IPS DF 19.7 (cell line): ENCODE measurements around the gene GNG12.

Experiments used
- DNase-seq: peaks from one replicate; pipeline ENCODE4 v3.0.0-alpha.2; 2013; ENCODE audit warnings: low read depth, low spot score

GNG12 gene

DNA sequence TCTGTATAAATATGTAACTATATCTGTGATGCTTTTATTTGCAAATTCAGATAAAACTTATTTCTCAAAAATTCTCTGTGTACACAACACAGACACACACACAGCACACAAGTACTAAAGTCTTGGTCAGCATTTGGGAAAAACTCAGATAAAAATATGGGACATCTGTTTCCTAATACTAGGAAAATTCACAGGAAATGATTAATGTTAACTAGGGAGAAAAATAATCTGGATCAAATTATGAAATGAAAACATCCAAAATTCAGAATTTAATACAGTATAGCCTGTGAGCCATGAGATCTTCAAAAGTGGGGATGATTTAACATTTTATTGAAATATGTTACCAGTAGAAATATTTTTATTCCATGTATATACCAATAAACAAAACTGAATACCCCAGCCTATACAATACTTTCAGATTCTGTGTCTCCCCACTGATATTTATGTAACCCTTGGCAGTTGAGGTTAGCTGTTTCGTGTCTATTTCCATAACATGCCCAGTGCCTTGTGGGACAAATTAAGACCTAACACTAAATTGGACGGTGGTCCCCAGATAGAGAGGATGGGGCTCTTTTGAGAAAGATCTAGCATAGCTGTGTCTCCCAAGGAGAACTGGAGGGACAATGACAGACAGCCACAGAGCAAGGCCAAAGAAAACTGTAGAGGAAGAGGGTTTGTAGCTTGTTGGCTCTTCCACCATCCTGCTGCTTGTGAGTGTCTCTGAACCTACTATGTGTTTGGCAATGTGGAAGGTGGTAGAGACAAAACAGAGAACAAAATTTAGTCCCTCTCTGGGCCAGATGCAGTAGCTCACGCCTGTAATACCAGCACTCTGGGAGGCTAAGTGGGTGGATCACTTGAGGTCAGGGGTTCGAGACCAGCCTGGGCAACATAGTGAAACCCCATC, 47.2 kb downstream of the GNG12 start:
- no peak for DNase-seq

DNA sequence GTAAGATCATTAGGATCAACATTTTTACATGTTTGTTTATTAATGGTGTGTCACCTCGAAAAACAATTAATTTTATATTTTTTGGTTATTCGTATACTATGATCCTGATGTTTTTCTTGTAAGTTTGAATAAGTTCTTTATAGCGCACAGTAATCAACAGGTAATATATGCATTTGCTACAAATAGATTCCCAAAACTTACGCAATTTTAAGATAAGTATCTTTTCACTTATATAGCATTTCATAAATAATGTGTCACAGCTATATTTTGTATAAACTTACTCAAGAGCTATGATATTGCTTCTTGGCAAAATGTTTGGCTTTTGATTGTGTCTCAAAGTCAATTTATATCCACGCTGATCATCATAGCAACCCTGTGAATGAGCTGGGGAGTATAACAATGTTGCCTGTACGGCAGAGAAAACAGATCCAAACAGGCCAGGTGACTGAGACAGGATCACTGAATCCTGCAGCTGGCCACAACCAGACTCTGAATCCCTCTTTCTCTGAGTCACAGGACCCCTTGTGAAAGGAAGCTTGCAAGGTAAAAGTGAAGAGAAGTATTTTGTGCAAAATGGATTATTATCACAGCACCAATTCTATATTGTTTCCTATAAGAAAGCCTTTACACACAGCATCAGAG, 48.6 kb downstream of the GNG12 start:
- no peak for DNase-seq

DNA sequence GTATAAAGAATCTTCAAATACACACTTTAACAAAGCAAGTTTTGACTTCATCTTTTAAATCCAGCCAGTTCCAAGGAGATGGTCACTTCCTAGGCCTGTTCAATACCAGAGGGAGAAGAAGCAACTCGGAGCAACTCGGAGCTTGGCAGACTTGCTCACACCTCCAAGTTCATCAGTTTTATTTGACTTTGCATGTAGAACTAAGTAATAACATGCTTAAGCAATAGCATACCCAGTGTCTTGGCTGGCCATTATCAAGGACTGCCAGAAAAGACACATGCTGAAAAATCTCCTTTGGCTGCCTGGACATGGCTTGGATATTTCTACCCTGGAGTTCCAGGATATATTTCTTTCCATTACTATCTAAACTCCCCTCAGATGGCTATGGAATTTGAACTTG, 52.6 kb downstream of the GNG12 start:
- DNase-seq = no peak

DNA sequence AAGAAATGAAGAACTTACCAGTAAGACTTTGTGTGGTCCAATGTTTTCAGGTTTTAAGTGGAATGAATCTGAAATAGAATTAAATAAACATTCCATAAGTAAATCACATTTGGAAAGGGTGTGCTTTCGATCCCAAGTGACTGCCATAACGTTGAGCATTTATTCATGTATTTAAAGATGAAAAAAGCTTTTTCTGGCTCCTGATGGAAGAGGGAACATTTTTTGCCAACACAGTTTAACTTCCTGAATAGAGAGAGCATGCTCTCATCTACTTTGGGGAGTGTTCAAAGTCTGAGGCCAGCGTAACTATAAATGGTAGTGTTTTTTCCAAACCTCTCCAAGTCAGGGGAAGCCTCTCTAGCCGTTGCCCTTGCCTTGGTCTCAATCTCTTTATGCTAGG, 55.8 kb downstream of the GNG12 start:
- no peak for DNase-seq

DNA sequence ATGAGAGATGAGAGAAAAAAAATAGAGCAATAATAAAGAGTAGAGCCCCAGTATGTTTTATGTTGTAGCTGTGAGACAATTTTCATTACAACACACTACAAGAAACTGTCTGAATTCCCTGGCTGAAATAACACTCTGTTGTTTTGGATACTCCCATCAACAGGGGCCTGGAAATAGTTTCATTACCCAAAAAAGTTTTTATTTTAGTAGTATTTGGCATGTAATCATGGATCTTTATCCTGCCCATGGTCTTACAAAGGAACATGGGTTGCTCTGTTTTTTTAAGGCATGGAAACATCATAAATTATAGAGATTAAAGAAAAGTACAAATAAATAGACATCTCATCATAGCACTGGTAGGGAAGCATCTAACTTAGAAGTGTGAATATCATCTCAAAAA, 56.3 kb downstream of the GNG12 start:
- no peak for DNase-seq

DNA sequence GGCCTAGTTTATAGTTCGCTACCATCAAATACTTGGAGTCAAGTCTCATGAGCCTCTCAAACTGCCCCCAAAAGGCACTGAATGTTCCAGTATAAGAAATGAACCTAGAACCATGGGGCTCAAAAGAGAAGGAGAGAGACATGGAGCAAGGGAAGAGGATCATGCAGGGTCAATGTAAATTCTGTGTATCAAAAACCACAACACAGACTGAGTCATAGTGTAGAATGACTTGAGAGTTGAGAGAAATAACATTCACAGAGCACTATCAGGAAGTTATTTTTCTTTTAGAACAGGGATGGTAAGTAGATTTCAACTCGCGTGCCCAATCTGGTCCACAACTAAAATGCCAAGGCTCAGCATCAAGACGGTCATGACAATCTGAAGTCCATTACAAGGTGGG, 59.8 kb downstream of the GNG12 start:
- no peak for DNase-seq

DNA sequence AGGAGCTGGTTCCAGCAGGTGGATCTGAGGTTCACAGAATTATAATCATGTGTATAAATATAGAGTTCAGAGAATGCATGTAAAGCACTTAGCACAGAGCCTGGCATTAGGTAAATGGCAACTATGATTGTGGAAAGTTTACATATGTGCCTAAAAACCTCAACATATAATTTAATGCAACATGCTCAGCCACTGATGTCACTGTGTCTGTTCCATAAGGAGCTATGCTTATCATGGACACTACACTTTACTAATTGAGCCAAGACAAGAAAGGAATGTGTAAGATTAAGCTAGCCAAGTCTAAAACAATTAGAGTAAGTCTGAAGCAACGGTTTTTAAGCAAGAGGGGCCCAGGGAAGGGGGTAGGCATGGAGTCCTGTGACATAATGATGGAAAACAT, 61.5 kb downstream of the GNG12 start:
- no peak for DNase-seq

DNA sequence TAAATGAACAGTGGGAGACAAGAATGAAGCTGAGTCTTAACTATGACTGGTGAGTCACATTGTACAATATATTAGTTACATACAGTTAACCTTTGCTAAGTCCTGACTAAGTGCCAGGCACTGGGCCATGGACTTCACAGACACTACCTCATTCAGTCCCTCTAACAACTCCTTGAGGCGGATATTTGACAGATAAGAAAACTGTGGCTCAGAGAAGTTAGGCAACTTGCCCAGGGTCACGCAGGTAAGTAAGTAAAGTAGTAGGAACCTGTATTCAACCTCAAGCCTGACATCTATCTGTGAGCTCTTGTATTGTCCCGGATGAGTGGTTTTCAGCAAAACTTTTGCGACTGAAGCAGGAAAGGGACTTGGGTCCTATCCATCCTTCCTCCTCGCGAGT, 62.1 kb downstream of the GNG12 start:
- DNase-seq = no peak

DNA sequence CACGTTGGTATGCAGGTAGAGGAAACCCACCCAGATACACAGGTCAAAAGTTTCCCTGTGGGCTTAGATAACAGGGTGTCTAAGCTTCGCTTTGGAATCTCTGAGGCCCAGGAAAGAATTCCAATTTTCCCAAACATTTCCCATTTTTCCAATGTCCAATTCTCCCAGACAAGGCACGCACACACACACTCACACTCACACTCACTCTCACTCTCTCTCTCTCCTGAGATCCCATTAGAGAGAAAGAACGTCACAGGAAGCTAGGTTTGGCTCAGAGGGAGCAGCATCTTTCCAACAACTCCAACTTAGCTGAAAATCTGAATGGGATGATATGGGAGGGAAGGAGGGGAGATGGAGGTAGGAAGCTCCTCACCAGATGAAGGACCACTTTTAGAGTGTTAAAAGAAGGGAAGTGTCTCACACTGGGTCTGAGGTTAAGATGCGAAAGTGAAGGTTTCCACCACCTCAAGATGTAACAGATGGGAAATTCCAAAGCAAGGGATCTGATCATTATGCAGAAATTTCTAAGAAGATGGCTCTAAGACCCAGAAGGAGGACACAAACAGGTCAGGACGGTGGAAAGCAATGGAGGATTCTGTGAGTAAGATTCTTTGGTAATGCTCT, 63.5 kb downstream of the GNG12 start:
- no peak for DNase-seq

DNA sequence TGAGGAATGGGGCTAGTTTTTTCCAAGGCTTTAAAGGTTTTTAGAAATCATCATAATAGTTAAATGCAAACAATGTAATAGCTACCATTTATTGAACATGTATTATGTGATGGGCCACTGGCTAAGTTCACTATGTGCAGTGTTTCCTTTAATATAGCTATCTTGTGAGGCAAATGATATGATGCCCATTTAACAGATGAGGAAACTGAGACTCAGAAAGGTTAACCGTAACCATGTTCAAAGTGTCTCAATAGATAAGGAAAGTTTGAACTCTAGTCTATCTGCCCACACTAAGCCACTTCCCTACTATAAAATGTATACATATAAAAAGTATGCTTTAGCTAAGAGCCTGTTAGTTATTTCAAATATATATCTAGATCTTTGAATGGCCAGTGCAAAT, 64.8 kb downstream of the GNG12 start:
- no peak for DNase-seq

DNA sequence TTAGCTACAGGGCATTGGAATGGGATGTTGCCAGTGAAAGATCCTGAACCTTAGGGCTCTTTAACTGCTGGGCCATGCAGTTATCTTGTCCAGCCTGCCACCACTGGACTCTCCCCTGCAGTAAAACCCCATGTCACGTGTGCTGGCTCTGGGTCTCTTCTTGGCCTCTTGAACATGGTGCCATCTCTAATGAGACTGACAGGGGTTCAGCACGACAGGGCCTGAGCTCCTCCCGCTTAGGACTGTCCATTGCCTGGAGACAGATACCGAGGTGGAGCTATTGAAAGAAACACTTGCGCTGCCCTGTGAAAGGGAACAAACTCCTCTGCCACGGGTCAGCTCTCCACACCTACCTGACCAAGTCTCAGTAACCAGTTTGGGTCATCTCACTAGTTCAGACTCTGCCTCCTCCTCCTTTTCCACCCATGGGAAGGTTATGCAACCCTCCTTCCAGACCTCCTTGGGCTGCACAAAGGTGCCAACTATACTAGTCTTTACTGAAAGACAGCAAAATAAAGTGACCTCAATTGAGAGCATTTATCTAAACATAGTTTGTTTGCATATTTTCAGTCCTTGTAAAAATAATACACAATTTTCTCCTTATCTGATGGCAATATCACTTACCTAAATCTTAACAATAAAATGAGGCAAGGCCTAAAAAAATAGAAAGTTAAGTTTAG, 66.0 kb downstream of the GNG12 start:
- no peak for DNase-seq

DNA sequence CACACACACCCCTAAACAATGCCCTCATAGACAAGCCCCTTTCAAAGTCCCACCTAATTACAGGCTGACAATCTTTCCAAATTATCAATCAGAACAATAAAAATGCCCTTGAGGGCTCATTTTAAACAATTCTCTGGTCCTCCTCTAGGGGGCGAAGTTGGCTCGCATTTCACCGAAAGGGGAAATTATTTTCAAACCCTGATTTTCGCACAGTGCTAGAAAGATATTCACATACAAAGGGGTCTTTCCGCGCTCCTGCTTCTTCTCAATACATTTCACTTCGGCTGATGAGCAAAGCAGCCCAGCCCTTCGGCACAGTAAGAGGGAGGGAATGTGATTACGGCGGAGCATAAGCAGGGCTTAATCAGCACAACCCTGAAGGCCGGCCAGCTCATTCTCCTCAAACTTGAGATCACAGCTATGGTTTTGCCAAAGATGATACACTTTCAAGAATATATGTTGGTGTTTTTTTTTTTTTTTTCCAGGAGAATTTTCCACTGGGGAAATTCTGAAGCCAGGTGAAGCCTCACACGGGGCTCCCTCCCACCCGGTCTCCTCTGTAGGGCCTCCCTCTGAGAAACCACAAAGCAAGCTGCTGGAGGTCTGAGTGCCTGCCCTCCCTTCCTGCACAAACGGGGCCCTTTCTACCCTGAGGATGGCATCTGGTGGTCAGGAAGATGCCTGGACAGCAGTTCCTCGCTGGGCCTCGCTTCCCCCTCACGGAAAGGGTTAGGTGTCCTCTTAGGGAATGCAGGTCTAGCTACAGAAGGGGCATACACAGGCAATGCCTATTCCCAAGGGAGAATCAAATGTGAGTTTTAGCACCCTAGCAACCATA, 66.9 kb downstream of the GNG12 start:
- no peak for DNase-seq

DNA sequence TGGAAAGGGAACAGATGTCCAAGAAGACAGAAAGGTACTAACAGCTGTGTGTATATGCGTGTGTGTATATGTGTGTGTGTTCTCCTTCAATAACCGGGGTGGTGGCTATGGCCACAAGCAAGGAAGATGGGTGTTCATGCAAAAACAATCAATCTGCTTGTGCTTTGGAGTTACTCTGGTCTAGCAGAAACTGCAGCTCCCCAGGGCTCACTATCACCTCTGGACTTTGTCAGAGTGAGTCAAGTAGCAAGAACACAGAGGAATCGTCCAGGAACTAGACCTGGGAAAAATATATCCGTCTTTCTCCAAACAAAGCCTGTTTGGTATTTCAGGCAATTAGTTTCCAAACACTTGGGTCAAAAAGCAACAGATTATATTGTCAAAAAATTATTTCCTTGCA, 68.6 kb downstream of the GNG12 start:
- DNase-seq = no peak

DNA sequence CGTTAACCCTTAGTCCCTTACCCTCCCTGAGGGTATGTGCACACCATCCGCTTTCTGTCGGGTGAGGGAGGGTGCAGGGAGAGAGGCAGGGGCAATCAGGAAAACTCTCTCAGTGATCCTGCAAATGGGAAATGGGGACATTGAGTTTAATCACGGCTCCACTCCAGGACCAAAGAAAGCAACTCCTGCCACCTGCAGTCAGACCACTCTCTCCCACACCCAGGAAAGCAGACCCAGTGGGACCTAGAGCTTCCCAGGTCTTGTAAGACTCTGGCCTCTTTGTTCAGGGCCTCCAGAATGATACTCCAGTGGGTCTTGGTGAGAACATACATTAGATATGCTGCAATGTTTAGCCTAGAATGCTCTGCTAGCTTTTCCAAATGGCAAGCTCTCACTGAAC, 71.5 kb downstream of the GNG12 start:
- DNase-seq = no peak

DNA sequence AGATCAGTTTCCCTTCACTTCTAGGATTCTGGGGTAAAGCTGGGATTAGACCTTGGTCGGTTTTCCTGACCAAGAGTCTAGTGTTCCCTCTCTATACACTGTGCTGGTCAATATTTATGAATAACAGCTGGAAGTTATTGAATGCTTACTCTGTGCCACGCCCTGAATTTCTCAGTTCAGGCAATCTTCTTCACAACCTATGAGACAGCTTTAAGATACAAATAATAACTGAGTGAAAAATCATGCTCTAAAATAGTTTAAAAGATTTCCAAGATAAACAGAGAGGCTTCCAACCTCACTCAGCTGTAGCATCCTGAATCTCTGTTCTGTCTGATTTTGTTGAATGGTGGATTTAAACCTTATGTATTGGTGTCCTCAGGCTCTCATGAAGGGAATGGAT, 72.2 kb downstream of the GNG12 start:
- DNase-seq = no peak

DNA sequence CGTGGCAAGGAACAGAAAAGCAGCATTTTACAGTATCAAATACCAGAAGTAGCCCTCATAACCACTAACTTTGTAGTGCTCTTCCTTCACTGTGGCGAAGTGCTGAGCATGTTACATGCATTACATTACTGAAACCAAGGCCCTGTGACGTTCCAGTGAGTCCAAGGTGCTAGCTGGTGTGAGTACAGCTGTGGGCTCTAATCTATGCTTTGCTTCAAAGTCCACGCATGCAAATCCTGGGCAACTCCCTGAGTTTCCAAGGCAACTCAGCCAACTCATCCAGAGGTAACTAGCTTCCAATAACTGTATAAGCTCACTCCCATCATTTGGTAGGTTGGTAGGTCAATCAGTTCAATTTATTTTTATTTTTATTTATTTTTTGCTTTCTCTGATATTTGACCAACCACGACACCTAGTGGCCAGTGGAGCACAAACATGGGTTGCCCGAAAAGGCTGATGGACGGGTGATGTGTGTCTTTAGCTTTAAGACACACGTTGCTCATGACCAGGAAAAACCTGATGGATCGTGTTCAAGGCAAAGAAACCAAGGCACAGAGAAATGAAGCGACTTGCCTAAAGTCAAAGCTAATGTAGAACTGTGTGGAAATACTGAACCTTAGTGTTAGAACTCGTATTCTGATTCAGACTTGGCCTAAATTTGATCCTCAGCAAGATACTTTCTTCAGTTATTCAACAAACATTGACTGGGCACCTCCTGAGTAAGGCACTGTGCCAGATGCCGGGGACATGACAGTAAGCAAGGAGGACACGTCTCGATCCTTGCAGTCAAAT, 73.0 kb downstream of the GNG12 start:
- DNase-seq = no peak

DNA sequence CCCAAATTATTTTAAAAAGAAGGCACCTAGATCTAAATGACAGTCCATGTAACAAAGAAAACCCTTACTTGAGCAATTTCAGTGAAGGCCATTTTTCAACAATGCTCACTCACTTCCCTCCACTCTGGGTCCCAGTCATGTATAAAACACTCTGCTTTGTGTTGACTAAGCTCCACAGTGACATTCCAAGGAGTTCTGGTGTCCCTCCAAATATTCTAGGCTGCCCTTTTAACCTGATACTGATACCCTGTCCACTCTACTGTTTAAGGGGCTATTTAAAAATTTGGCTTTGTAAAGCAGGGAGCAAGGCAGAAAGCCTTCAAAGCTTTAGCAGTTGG, 73.6 kb downstream of the GNG12 start:
- DNase-seq = no peak

DNA sequence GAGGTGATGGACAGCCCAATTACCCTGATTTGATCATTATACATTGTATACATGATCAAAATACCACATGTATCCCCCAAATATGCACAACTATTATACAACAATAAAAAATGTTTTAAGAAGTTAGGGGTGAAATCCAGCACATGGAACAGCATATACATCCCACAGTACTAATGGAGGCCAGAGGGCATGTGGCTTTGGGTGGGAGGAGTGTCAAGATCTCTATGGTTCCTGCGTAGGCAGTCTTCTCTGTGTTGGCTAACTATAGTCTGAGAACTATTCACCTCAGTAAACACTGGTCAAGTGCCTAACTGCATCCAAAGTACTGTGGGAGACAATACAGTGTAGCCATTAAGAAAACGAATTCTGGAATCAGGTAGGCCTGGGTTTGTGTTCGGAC, 74.2 kb downstream of the GNG12 start:
- DNase-seq = no peak

DNA sequence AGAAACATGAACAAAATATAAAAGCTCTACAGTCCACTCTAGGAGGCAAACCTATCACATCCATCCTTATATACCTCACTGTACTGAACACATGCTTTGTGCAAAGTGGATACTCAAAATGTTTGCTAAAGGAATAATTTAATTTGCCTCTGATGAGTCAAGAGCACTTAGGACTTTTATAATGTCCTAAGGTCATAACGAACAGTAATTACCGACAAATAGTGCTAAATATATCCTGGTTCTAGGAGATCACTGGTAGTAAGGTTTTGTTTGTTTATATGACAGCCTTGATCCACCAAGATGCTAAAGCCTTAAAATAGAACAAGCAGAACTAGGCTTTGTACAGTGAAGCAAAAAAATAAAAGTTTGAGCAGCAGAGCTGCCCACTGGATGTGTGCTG, 77.6 kb downstream of the GNG12 start:
- DNase-seq = no peak

DNA sequence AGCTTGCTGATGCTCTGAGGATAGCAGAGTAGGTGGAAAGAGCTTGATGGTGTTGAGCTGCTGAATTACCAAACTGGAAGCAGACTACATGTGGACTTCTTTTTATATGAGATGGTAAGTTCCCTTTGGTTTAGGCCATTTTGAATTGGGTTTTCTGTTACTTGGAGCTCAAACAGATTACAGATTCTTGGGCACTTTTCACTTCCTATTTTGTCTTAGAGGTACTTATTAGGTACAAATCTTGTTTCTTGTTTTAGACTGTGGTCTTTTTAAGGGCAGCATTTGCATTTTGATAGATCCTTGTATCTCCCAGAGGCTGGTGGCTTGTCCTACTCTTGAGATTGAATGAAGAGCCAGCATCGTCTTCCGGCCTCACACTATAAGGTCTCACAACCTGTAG, 78.1 kb downstream of the GNG12 start:
- no peak for DNase-seq

DNA sequence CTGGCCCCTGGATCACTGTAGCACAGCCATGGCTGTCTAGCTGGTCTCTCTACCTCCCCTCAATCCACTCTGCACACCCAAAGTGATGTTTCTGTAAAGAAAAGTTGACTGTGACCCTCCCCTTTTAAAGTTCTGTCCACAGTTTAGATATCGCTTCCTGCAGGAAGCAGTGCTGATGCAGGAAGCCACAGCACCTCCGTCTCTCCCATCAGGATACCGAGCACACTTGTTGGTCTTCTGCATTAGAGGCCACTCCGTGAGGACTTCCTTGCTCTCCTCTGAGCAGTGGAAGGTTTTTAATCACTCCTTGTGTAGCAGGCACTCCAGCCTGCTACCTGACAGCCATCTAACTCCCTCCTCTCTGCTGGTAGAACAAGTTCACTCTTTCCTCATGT, 78.7 kb downstream of the GNG12 start:
- DNase-seq = no peak
